Fibroblast of skin of right quadriceps (primary cell): ENCODE data around the gene NOP14.
A peak's percentile ranks its signal among the peaks of the same experiment; 100 is the strongest.
"Not testable (repeated sequence)": the region's sequence is repeated elsewhere in the genome, so short reads cannot be mapped to it uniquely, and the experiment has no call there.

Source experiments
- DNase-seq: peaks from one replicate; pipeline ENCODE4 v3.0.0-alpha.2; 2013

The NOP14 gene

DNA sequence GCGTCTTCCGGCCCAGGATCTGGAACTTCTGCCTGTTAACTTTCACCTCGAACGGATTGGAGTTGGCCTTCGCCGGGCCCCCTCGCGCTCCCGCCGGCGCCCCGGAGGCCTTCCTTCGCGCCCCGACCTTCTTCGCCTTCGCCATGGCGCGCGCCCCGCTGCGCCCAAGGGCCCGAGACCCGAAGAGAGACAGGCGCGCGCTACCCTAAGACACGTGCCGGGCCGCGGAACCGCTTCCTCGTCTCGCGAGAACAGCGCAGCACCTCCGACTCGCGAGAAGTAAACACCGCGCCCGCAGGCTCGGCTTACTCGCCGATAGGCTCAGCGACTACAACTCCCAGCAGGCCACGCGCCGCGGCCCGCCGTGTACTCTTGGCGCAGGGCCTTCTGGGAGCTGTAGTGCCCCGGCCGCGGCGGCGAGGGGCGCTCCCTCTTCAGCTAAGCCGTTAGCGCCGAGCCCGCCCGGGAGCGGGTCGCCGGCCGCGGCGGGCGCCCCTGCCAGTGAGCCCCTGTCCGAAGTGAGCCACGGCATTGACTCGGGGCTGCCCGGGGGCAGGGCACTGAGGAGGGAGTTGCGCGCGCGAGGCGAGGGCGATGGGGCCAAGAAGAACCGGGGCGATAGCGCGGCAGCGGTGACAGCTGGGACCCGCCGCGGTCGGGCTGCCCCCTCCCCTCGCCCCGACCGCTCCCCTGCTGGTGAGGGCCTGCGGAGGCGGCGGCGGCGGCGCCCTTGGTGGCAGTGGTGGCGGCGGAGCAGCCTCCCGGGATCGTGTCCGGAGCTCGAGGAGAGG lies at the start of gene NOP14, which contains the start of gene GRK4:
TSS of gene NOP14 (minus strand) at position 232 of the 791 bp plus-strand sequence. CDS start at position 145, 87 bp downstream.
TSS of gene GRK4 (plus strand) at position 397 of the 791 bp plus-strand sequence. CDS start 500 bp downstream, outside the sequence.
- DNase-seq: peak; percentile 98

DNA sequence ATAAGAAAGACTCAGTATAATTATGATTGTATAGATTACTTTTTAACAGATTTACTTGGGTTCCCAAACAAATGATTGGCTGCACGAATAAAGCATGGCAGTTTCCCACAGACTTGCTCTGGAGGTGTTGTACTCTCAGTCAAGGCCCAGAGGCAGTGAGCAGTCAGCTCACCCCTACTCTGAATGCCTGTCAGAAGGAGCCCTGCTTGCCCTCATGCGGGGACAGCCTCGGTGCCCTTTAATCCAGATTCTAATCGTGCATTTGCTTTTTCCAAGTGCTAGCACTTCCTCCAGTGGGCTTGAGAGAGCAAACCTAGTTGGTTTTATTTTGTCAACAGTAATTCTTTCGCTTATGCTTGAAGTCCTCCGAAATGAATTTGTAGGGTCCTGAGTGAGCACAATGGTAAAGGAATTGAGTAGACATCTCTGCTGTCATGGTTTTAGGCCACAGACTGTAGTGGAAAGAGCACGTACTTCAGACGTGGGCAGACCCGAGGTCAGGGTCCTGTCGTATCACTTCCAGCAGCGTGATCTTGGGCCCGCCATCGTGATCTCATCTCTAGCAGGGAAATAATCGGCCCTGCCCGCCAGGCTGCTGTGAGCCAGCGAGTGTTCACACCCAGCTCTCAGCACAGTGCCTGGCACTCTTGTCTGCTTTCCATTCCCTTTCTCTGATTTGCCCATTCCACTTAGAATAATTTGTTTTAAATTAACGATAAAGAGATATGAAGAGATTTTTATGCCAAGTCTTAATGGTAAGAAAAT lies 48.4 kb upstream of the NOP14 start:
- DNase-seq: no peak

DNA sequence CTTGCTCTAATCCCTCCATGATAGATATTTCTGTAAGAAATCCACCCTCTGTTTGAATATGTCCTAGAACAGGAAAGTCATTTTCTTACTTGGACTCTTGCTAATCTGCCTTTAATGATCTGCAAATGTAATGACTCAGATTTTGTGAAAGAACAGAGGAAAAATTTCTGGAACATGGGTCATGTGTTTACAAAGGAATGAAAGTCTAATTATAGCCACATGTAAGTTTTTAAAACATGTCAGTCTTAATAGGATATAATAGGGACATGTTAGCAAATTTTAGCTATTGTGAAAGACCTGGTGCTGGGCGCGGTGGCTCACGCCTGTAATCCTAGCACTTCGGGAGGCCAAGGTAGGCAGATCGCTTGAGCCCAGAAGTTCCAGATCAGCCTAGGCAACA lies 47.8 kb upstream of the NOP14 start:
- DNase-seq: peak; percentile 85

DNA sequence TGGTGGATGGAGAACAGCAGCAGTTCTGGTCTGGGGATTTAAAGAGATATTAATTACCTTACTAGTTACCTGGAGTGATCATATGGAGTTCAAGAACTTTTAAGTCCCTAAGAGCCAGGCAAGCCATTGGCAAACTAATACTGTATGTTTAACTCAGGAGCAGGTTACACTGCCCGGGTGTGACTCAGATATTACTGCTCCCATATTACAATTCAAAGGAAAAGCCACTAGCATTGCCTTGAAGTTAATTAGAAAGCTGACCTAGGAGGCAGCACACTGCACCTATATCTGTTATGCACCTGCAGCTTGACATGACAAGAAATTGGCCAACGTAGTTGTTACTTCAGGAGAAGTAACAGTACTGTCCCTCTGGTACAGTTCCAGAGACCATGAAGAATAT lies 47.4 kb upstream of the NOP14 start:
- no peak for DNase-seq

- DNase-seq: no peak
Observed at GRCh38 chr4:3009422-3009821, 46.2 kb upstream of the NOP14 start.

GRCh38 chr4:3007724-3008123 lies 44.5 kb upstream of the NOP14 start:
- DNase-seq: no peak

GRCh38 chr4:2996415-2996814 lies 33.2 kb upstream of the NOP14 start:
- DNase-seq: no peak

GRCh38 chr4:2995546-2996265 lies 32.5 kb upstream of the NOP14 start:
- DNase-seq: no peak

GRCh38 chr4:2994917-2995316 lies 31.7 kb upstream of the NOP14 start:
- no peak for DNase-seq

DNA sequence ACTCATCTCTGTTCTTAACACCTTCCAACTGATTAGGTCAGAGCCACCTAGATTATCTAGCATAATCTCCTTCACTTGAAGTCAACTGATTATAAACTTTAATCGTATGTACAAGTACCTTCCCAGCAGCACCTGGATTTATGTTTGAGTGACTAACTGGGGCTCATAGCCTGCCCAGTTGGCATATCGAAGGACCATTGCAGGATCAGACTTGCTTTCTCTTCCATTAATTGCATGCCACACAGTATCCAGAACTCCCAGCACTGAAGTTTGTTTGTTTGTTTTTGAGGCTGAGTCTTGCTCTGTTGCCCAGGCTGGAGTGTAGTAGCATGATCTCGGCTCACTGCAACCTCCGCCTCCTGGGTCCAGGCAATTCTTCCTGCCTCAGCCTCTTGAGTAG lies 28.0 kb upstream of the NOP14 start:
- DNase-seq: no peak

DNA sequence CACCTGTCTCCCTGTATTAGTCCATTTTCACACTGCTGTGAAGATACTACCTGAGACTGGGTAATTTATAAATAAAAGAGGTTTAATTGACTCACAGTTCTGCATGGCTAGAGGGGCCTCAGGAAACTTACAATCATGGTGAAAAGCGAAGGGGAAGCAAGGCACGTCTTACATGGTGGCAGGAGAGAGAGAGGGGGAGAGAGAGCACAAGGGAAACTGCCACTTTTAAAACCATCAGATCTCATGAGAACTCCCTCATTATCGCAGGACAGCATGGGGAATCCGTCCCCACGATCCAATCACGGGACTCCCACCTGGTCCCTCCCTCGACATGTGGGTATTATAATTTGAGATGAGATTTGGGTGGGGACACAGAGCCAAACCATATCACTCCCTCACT lies 20.5 kb upstream of the NOP14 start:
- DNase-seq: not testable (repeated sequence)

GRCh38 chr4:2982012-2982411 lies 18.8 kb upstream of the NOP14 start:
- DNase-seq: no peak

DNA sequence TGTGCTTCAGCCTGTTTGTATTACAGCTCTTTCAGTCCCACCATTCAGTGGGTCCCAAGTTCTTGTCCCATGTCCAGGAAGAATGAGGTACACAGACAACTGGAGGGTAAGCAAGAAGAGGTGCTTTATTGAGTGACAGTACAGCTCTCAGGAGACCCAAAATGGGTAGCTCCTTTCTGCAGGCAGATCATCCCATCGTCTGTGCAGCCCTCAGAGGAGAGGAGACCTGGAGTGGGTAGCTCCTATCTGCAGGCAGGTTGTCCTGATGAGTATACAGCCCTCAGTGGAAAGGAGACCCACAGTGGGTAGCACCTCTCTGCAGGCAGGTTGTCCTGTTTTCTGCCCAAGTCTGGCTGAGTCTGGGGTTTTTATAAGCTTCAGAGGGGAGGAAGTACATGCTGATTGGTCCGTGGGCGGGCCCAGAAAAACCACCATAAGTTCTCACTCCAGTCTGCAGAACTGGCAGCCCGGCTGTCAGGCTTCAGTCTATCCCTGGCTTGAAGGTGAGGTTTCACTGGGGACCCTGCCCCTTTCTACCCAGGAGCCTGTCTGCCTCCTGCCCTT lies 18.1 kb upstream of the NOP14 start:
- no peak for DNase-seq

DNA sequence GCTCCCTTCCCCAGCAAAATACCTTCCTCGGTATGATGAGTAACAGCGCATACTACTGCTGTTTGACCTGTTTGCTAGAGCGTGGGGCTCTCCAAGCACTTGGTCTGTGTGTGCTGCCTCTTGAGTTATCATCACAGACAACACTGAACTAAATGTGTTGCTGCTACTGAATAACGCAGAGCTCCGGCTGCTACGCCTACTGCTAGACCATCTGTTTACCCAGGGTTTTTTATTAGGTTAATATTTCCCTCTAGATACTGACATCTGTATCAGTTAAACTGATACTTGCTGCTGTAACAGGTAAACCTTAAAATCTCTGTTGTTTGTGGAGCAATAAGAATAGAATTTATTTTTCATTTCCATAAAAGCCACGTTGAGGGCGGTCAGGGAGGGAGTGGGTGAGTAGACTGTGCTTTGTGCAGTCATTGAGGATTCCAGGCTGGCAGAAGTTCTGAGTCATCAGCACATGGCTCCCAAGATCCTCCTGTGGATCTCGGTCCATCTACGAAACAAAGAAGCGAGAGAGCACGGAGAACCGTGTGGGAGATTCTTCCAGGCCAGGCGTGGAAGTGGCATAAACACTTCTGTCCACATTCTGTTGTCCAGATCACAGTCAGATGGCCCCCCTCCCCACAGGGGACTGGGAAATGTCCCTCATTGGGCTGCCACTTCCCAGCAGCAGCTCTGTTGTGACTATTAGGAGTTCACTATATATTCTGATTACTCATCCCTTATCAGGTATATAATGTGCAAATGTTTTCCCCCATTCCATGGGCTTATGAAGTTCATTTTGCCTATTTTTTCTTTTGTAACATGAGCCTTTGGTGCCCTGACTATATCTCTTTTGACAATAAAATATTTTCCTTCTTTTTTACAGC lies 14.2 kb upstream of the NOP14 start:
- peak; percentile 24 for DNase-seq

DNA sequence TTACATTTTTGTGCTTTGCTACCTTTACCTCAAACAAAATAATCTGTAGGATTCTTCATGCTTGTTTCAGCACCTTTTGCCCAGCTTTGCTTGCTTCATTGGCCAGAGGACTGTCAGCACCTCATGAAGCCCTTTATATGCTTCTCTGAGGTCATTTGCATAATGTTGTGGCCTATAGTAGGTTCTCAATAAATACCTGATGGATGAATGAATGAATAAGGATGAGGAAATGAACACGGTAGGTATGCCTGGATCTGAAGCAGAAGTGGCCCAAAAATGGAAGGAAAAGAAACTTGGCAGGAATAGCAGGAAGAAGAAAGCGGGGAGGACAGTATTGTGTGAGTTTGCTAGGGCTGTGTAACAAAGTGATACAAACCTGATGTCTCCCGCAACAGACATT lies 8.1 kb upstream of the NOP14 start:
- no peak for DNase-seq

GRCh38 chr4:2968381-2968780 lies 5.2 kb upstream of the NOP14 start:
- no peak for DNase-seq

- no peak for DNase-seq
Observed at GRCh38 chr4:2965262-2965661, 2.1 kb upstream of the NOP14 start.

DNA sequence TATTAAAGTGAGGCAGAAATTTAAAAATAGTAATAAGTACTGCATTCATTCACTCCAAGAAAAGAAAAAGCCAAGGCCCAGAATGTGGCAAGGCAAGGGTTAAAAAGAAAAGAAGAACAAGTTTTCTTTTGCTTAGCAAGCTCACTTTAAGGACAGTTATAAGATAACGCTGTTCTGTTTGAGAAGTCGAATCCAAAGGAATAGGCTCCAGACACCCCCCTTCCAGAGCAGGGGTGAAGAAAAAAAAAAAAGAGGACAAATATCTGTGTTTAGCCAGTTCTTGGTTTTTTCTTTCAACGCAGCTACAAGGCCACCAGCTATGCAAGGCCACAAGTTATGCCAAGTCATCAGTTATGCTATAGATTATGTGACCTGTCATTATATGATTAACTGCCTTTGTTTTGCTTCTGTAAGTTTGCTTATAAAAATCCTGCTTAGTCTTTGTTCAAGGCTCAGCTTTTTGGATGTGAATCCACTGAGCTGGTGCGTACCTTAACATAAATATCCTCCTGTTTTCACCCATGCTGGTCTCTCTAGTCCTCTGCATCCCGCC lies 1.6 kb upstream of the NOP14 start:
- DNase-seq: no peak

GRCh38 chr4:2963966-2964471 lies 813 bp upstream of the NOP14 start:
- peak; percentile 45 for DNase-seq

GRCh38 chr4:2962614-2963174 lies 512 bp downstream of the NOP14 start:
- no peak for DNase-seq

- DNase-seq: no peak
Observed at GRCh38 chr4:2961811-2962441, 1.3 kb downstream of the NOP14 start.
